Stimulated activated CD4-positive, alpha-beta T cell treated with anti-CD3 and anti-CD28 coated beads, Interleukin-1b, Interleukin-23, amount 100 ng/mL, for 24 hours (primary cell): Measurements from ENCODE around the gene CMC2.

Experiments
- DNase-seq, 4 experiments: peaks; one replicate each; pipeline ENCODE4 v3.0.0-alpha.2; 2020; ENCODE audit warnings: low read depth in 4 of 4, low spot score in 1 of 4

The CMC2 gene

DNA sequence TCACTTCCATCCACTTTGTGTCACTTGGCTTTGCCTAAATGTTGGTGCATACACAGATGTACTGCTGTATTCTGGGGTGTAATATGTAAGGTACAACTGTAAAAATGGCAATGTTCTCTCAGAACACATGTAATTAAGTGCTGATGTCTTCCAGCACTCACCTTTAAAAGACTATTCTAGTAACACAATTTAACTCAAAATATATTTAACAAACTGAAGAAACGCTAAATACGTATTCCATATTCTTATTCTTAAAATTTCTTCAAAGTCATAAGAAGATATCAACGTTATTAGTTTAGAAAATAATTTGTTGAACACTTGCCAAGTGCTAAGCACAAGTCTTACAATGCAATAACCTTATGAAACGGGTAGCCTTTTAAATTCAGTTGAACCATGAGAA is 3.6 kb downstream of the CMC2 start:
- DNase-seq, result no peak

DNA sequence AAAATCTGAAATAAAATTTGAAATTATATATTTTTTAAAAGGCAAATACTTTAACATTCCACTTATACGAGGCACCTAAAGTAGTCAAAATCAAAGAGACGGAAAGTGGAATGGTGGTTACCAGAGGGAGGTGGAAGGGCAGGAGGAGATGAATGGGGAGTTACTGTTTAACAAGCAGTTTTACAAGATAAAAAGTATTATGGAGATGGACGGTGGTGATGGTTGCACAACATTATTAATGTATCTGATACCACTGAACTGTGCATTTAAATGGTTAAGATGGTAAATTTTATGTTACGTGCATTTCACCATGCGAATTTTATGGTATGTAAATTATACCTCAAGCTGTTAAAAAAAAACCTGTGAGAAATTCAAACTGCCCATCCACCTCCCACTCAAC is 5.4 kb downstream of the CMC2 start:
- no peak for DNase-seq

DNA sequence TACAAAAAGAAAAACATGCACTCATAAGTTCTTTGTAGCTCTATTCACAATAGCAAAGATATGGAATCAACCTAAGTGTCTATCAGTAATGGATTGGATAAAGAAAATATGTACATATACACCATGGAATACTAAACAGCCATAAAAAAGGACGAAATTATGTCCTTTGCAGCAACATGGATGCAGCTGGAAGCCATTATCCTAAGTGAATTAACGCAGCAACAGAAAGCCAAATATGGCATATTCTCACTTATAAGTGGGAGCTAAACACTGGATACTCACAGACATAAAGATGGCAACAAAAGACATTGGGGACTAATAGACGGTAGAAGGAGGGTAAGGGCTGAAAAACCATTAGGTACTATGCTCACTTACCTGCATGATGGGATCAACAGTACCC is 5.8 kb downstream of the CMC2 start:
- DNase-seq, result no peak

DNA sequence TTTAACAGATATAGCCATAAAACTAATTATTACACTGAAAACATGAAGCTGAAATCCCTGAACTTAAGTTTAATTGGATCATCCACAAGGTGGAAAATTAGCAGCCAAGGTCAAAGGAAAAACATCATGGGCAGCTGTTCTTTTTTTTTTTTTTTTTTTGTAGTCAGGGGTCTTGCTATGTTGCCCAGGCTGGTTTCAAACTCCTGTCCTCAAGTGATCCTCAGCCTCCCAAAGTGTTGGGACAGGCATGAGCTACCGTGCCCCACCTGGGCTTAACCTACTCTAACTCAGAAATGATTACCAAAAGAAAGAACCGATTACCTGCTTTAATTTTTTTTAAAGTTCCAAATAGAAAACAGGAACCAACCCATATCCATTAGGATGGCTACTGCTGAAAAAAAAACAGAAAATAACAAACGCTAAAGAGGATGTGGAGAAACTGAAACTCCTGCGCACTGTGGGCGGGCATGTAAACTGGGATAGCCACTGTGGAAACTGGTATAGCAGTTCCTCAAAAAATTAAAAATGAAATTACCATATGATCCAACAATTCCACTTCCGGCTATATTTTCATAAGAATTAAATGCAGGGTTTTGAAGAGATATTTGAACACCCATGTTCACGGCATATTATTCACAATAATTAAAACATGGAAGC is 8.6 kb downstream of the CMC2 start:
- DNase-seq, result no peak

DNA sequence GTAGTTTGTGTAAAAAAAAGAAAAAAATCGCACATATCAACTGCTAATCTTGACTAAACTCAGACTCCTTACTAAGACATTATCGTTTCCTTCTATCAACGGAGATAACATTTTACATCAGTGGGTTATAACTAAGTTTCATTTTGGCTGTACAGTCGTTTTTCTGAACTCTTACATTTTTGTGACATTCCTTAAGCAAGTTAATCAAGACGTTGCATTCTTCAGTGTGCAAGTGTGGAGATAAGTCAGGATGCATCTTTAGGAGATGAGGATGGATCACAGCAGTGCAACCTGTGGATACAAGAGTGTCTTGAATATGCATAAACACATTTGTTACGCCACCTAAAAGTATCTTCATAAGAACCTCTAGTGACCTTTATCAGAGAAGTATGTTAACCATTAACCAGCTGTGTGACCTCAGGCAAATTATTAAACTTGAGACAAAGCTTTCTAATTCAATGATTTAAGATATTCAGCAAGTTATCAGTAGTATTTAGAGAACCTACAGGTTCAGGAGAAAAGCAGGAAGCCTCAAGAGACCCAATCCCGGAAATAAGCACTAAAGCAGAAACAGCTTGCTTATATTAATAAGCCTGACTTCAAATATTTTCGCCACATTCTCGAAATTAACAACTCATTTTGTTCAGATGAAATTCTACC is 9.4 kb downstream of the CMC2 start:
- DNase-seq, result no peak

DNA sequence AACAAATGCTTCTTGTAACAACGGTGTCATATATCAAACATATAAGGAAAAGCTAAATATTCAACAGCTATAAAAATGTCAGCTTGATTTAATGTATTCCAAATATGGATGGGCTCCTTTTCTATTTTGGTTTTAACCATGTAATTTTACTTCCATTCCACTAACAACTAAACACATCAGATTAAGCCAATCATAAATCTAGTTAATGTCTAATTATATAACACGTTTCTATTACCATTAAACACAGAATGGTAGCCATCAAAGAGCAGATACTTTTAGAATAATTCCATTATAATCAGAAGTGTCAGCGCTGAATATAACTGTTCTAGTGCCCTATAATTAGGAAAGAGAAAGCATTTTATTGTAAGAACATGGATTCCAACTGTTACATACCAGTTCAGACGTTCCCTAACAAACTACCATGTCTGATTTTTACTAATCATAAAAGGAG is 10.0 kb downstream of the CMC2 start:
- no peak for DNase-seq

DNA sequence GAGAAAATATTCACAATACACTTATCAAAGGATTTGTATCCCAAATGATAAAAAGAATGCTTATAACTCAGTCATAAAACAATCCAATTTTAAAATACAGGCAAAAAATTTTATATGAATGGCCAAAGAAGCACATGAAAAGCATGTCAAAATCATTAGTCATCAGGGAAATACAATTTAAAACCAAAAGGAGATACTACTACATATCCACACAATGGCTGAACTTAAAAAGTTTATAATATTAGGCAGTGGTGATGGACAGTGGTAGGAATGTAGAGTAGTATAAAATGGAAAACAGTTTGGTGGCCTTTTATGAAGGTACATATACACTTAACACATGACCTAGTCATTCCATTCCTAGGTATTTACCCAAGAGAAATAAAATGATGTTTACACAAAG is 12.2 kb downstream of the CMC2 start:
- no peak for DNase-seq

DNA sequence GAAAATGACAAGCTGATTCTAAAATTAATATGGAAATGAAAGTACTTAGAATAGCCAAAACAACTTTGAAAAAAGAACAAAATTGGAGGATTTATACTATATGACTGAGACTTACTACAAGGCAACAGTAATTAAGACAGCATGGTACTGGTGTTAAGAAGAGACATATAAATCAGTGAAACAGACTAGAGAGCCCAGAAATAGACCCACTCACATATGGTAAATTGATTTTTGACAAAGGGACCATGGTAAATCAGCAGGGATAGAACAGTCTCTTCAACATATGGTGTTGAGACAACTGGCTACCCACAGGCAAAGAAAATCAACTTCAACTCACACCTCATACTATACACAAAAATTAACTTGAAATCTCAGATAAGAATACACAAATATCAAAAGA is 12.9 kb downstream of the CMC2 start:
- no peak for DNase-seq

DNA sequence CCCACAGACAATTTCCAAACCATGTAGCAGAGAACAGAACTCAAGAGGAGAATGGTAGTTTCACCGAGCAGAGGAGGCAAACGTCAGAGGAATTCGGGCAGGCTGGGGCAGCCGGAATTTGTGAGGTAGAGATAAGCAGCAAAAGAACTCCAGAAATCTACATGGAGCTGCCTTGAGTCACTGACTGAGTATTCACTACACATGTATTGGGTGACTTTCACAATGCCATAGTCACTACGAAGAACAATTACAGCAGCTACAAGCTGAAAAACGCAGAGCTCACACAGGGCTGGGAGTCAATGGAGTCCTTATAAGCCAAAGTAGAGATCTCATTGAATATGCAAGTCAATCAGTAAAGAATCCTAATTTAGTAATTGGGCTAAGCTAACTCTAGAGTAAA is 13.4 kb downstream of the CMC2 start:
- DNase-seq, result no peak

DNA sequence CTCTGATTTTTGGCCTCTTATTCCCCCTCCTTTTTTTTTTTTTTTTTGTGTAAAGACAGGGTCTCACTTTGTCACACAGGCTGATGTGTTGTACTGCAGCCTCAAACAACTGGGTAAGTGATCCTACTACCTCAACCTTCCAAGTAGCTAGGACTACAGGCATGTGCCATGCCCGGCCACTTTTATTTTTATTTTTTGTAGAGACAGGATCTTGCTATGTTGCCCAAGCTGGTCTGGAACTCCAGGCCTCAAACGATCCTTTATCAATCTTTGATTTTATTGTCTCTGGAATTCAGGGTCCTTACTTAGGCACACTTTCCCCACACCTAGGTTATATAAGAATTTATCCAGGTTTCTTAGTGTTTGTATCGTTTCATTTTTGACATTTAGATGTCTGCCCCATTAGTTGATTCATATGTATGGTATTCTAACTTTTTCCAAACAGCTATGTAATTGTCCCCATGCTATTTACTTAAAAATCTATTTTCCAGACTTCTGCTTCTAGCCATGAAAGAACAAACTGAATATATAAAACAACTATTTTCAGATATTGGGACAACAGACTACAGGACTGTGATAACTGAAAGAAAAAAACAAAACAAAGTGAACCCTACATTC is 13.9 kb downstream of the CMC2 start:
- no peak for DNase-seq

DNA sequence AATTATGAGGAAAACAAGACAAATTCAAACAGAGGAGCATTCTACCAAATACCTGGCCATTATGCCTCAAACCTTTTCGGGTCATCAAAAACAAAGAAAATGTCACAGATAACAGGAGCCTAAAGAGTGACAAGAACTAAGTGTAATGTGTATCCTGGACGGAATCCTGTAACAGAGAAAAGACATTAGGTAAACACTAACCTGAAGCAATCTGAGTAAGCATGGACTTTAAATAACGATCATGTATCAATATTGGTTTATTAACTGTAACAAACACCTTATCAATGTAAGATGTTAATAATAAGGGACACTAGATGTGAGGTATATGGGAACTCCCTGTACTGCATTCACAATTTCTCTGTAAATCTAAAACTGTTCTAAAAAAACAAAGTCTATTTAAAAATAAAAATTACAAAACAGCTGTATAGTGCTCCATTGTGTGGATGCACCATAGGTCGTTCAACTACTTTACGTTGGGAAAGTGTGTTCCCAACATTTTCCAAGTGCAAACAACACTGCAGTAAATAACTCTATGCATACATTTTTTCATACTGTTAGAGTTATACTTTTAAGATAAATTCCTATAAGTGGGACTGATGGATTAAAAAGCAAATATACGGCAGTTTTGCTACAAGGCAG is 14.8 kb downstream of the CMC2 start:
- DNase-seq, result no peak

DNA sequence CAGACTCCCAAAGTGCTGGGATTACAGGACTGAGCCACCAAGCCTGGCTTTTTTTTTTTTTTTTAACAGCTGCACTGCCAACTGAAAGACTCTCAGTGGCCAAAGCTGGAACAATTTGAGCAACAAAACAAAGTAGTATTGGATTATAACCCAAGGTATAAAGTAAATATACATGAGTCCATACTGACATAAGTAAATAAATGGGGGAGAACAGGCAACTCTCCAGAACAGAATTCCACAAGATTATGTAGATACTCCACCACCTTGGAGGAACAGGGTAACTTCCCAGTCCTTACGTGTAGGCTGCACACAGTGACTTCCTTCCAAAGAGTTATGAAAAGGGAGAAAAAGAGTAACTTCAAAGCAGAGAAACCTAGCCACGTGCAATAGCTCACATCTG is 15.7 kb downstream of the CMC2 start:
- DNase-seq, result no peak

DNA sequence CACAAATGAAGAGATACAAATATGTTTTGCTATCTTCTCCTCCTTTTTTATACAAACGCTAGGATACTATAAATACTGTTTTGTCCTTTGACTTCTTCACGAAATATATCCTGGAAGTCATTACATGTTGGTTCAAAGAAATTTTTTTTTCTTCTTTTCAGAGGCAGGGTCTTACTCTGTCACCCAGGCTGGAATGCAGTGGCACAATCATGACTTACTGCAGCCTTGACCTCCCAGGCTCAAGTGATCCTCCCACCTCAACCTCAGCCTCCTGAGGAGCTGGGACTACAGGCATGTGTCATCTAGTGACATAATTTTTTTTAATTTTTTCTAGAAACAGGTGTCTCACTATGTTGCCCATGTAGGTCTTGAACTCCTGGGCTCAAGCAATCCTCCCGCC is 16.1 kb downstream of the CMC2 start:
- no peak for DNase-seq

DNA sequence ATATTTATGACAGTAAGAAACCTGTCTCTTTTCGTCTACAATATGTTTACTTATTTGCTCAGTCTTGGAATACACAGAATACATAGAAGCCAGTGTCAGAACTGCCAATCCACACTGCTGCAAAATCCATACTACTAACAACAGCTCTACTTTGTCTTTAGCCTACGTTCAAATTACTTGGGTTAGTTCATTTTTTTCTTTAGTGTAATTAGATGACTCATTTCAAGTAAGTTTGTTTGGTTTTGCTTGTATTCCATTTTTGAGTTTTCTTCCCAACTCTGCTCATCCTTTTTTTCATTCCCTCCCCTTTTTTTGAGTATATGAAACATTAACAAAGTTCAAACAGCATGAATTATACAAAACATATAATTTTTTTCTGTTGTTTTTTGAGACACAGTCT is 16.9 kb downstream of the CMC2 start:
- no peak for DNase-seq

DNA sequence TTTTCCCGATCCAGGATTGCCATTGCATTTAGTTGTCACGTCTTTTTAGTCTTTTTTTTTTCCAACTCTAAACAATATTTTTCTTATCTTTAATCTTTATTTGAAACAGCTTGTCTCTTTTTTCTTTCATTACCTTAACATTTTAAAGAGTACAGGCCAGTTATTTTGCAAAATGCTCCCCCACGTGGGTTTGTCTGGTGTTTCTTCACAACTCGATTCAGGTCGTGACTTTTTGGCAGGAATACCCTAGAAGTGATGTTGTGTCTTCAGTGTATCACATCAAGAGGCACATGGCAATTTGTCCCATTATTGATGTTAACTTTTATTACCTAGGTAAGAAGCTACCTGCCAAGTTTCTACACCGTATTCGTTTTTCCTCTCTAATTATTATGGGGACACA is 17.9 kb downstream of the CMC2 start:
- DNase-seq, result no peak

DNA sequence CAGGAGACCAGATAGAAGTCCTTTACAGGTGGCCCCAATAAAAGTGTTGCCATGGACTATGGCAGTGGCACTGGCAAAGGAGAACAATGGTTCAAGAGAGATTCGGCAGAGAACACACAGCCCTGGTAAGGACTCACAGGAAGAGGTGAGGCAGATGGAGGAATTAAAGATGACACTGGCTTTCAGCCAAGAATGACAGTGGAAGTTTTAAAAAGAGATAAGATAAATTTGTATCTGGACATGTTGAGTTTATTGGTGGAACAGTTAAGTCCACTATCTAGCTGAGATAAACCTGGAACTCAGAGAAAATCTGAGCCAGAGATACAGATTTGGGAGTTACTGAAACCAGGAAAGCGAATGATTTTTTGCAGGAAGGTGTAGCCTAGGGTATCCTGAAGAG is 20.1 kb downstream of the CMC2 start:
- no peak for DNase-seq

DNA sequence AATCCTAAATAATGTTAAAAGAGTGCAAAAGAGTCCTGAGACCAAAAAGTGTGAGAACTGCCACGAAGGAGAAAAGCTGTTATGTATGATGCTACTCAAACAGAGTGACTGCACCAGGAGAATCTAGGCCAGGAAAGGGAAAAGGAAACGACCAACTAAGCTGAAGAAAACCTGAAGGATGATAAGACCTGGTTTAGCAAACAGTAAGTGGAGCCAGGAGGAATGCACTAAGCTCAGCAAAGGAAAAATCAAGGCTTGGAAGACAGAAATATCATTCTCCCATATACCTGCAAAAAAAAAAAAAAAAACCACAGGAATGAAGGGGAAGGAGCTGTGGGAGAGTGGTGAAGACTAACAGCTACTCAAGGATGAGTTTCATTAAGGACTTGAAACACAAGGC is 21.1 kb downstream of the CMC2 start:
- DNase-seq, result no peak

DNA sequence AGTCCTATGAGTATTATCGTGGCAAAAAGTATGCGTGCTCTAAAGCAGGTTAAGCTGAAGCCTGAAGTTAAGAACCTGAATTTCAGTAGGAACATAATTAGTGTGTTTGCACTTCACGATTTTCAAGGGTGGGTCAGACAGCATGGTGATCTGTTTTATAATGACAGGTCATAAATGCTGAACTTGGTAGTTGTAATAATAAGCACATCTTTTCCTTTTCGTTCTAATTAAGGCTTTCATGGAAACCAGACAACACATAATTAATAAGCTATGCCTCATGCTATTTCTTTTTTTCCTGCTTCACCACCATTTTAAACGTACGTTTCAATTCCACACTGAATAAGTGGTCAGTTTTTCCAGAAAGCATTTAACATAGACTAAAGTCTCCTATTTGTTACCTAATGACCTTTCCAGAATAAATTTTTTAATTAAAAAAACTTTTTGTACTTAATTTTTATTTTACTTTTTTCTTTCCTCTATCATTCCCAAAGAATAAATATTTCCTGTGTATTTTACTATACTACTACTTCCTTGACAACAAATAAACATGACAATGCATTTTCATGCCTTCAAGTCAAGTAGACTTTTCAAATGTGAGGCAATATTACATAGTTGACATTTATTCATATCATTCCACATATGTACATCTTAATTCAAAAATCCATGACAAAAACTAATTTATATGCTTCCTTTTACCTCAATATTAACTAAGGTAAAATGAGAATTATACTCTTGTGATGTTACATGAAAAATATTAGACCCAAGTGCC is 22.4 kb downstream of the CMC2 start:
- no peak for DNase-seq

DNA sequence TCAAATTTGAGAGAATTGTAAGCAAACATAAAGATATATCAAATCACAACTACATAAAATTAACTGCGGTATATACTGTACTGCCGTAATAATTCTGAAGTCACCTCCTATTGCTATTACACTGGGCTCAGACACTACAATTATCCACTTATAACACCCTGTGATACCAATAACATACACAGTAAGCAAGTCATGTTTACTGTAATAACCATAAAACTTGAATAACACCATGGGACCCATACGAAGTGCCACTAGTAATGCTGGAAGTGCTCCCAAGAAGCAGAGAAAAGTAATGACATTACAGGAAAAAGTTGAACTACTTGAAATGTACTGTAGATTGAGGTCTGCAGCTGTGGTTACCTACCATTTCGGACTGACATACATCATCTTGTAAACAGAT is 24.0 kb downstream of the CMC2 start:
- DNase-seq, result no peak

DNA sequence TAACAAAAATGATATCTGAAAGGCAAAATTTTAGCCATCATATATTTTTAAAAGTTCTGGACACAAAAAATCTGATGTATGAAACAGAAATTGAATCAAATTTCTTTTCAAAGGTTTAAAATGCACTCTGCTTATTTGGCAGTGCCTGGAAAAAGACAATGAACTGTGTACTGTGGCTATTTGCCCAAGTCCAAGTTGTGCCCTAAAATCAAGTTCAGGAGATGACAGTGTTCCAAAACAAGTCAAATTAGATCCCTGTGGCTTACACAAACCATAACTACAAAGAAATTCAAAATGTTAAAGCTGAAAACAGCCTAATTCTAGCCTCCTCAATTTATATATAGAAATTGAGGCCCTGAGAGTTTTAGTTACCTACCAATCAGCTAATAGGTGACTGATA is 25.6 kb downstream of the CMC2 start:
- DNase-seq, result no peak

DNA sequence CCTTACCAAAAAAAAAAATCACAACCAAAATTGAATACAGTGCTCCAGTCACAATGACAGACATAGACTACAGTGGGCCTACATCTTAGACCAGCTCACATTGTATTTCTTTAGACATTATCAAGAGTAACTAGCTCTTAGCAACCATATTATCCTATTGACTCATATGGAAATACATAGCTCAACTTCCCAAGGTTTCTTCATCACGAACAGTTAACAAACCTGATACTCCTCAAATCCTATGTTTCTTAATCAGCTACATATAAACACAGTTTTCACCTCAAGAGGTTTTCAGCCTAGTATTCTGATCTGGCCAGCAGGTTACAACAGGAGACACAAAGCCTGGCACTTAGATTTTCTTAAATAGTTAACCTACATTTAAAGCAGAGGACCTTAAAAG is 29.7 kb downstream of the CMC2 start:
- no peak for DNase-seq
